ENCODE data around the gene FLRT1. TPM values are rescaled to one million over a fixed set of nuclear protein-coding genes. Genes with fewer than 3 reads are reported as not detected.

The FLRT1 gene, protein sequence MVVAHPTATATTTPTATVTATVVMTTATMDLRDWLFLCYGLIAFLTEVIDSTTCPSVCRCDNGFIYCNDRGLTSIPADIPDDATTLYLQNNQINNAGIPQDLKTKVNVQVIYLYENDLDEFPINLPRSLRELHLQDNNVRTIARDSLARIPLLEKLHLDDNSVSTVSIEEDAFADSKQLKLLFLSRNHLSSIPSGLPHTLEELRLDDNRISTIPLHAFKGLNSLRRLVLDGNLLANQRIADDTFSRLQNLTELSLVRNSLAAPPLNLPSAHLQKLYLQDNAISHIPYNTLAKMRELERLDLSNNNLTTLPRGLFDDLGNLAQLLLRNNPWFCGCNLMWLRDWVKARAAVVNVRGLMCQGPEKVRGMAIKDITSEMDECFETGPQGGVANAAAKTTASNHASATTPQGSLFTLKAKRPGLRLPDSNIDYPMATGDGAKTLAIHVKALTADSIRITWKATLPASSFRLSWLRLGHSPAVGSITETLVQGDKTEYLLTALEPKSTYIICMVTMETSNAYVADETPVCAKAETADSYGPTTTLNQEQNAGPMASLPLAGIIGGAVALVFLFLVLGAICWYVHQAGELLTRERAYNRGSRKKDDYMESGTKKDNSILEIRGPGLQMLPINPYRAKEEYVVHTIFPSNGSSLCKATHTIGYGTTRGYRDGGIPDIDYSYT
- total RNA-seq = 0.52 TPM

DNA sequence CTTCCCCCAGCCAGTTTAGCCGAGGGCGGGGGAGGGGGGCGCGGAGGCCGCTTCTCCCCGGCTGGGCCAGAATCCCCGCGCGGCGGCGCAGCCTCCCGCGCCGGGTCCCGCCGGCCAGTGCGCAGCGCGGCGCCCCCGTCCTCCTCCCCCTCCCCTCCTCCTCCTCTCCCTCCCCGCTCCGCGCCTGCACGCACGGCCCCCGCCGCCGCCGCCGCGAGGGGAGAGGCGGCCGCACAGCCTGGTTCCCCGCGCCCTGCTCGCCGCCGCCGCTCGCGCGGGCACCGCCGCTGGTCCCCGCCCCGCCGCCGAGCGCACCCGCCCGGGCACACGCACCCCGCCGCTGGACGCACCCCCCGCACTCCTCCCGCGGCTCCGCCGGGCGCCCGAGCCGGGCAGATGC is at the start of gene FLRT1:
TSS of gene FLRT1 (plus strand) at position 356 of the 400 bp plus-strand sequence. CDS start 80,337 bp downstream, outside the sequence.
- peaks cover 0 to 5% (median 0%) of the 10 kb centered on the region in 3 donors for H3K27me3 ChIP-seq (ENCODE audit: control insufficient read depth in 3 of 3, insufficient read depth in 3 of 3, low read length in 3 of 3)
- H3K27ac ChIP-seq (ENCODE audit: low read depth, low read length) = peak within 1 kb of the TSS; percentile 30
- peaks cover 4 to 52% (median 38%) of the 10 kb centered on the region in 3 donors for H3K4me1 ChIP-seq (ENCODE audit: control insufficient read depth in 3 of 3, insufficient read depth in 3 of 3, low read length in 3 of 3)
- H3K9ac ChIP-seq (ENCODE audit: low read depth in 1 of 3, low read length in 3 of 3) = peak within 1 kb of the TSS in 2 of 3 donors; percentile 54 to 64
- H3K9me3 ChIP-seq (ENCODE audit: control insufficient read depth in 3 of 3, low read length in 3 of 3) = no peaks in the 10 kb centered on the region
- peak within 1 kb of the TSS in 2 of 3 donors; percentile 48 to 58 for H3K4me3 ChIP-seq (ENCODE audit: low read length in 3 of 3)
- H3K36me3 ChIP-seq (ENCODE audit: control insufficient read depth in 3 of 3, insufficient read depth in 3 of 3, low read length in 3 of 3) = no peaks in the 10 kb centered on the region

DNA sequence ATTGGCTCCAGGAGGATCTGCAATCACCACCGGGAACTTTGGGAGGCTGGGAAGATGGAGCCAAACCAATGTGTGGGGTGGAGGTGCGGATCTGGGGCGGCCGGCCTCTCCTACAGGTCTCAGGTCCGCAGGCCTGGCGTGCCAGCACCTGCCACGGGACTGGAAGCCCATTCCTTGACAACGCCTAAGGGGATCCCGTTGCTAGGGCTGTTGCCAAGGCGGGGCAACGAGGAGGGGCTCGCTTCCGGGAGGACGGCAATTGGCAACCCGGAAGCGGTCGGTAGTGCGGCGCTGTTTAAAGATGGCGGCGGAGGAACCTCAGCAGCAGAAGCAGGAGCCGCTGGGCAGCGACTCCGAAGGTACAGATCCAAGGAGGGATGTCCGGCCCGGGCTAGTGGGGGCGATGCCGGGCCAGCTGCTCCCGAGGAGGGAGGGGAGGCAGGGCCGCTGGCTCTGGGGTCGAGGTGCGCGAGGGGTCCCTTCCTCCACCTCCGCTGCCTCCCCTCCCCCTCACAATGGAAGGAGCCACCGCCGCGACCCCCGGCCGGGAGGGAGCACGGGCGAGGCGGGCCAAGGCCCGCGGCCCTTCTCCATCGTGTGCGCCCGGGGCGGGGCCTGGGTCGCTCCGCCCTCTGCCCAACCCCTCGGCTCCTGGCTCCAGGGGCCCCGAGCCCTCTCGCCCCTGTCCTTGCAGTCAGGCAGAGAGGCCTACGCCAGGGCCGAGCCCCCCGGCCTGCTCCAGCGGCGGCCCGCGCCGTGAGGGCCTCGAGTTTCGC is 49.4 kb upstream of the FLRT1 start, which contains the start of gene OTUB1:
TSS of gene OTUB1 (plus strand) at position 283 of the 776 bp plus-strand sequence. CDS start at position 302, 19 bp downstream.
- Histone ChIP-seq H3K9ac (ENCODE audit: low read depth in 1 of 3, low read length in 3 of 3) (peak within 1 kb of the TSS; percentile 87 to 92 (median 92)), H3K27ac (ENCODE audit: low read depth, low read length) (peak within 1 kb of the TSS; percentile 76), H3K27me3 (ENCODE audit: control insufficient read depth in 3 of 3, insufficient read depth in 3 of 3, low read length in 3 of 3) (no peaks in the 10 kb centered on the region), H3K36me3 (ENCODE audit: control insufficient read depth in 3 of 3, insufficient read depth in 3 of 3, low read length in 3 of 3) (peaks cover 7 to 18% (median 11%) of the 10 kb centered on the region in 3 donors), H3K9me3 (ENCODE audit: control insufficient read depth in 3 of 3, low read length in 3 of 3) (no peaks in the 10 kb centered on the region), H3K4me3 (ENCODE audit: low read length in 3 of 3) (peak within 1 kb of the TSS; percentile 80 to 94 (median 89)), H3K4me1 (ENCODE audit: control insufficient read depth in 3 of 3, insufficient read depth in 3 of 3, low read length in 3 of 3) (peaks cover 18 to 28% (median 21%) of the 10 kb centered on the region in 3 donors)

DNA sequence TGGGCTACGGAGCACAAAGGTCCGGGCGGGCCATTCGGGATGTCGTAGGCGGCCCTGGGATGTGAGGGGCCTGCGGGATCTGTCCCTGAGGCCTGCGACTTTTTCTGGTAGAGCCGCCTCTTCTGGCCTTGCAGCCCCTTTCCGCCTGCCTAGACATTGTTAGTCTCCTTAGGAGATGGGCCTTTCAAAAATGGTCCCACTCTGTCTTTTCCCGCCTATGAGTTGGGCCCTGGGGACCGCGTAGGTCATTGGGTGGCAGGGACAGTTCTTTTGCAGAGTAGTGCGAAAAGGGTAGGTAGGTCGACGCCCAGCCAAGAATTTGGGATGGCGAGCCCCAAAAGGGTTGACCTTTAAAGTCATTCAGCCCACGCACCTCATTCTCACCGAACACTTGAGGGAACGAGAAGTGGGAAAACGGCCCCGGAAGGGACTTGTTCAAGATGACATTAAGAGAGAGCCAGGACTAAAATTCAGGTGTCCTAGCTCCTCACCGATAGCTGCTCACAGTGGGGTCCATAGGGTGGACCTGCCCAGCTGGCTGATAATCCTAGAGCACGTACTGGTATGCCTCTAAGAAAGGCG is 48.7 kb upstream of the FLRT1 start:
- H3K9ac ChIP-seq (ENCODE audit: low read depth in 1 of 3, low read length in 3 of 3) = peak overlapping the region; percentile 87 to 92 (median 92)
- H3K27me3 ChIP-seq (ENCODE audit: control insufficient read depth in 3 of 3, insufficient read depth in 3 of 3, low read length in 3 of 3) = no peaks in the 10 kb centered on the region
- no peaks in the 10 kb centered on the region for H3K9me3 ChIP-seq (ENCODE audit: control insufficient read depth in 3 of 3, low read length in 3 of 3)
- peaks cover 18 to 28% (median 21%) of the 10 kb centered on the region in 3 donors for H3K4me1 ChIP-seq (ENCODE audit: control insufficient read depth in 3 of 3, insufficient read depth in 3 of 3, low read length in 3 of 3)
- H3K27ac ChIP-seq (ENCODE audit: low read depth, low read length) = peak overlapping the region; percentile 76
- H3K36me3 ChIP-seq (ENCODE audit: control insufficient read depth in 3 of 3, insufficient read depth in 3 of 3, low read length in 3 of 3) = peaks cover 7 to 19% (median 14%) of the 10 kb centered on the region in 3 donors
- peak overlapping the region; percentile 80 to 94 (median 89) for H3K4me3 ChIP-seq (ENCODE audit: low read length in 3 of 3)

DNA sequence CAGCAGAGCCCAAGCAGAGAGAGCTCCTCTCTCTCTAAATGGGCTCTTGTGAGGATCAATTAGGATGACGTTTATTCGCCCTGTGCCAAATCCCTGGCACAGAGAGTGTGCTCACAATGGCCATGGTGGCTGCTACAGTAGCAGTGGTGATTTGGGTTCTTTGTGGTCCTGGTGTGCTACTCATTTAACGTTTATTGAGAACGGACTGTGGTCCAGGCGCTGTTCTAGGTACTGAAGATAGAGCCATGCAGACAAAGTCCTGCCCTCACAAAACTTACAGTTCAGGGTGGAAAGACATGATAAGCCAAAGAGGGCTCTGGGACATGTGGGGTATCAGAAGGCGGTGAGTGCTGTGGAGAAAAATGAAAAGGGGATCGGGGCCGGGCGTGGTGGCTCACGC is 44.2 kb upstream of the FLRT1 start:
- no peak overlapping the region for H3K4me3 ChIP-seq (ENCODE audit: low read length in 3 of 3)
- H3K36me3 ChIP-seq (ENCODE audit: control insufficient read depth in 3 of 3, insufficient read depth in 3 of 3, low read length in 3 of 3) = peaks cover 12 to 30% (median 27%) of the 10 kb centered on the region in 3 donors

DNA sequence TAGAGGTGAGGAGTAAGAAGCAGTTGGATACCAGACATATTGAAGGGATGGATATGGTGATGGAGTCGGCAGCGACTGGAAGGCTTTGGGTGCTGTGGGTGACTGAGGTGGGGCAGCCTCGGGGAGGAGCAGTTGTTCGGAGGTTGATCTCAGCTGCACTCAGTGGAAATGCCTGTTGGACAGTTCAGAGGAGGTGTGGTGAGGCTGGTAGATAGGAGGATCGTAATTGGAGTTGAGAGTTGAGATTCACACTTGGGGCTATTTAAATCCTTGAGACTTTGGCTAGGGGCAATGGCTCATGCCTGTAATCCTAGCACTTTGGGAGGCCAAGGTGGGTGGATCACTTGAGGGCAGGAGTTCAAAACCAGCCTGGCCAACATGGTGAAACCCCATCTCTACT is 42.6 kb upstream of the FLRT1 start:
- Histone ChIP-seq H3K36me3 (ENCODE audit: control insufficient read depth in 3 of 3, insufficient read depth in 3 of 3, low read length in 3 of 3) (peaks cover 20 to 45% (median 36%) of the 10 kb centered on the region in 3 donors), H3K4me3 (ENCODE audit: low read length in 3 of 3) (no peak overlapping the region), H3K4me1 (ENCODE audit: control insufficient read depth in 3 of 3, insufficient read depth in 3 of 3, low read length in 3 of 3) (peaks cover 3 to 11% (median 3%) of the 10 kb centered on the region in 3 donors), H3K9ac (ENCODE audit: low read depth in 1 of 3, low read length in 3 of 3) (no peak overlapping the region), H3K27ac (ENCODE audit: low read depth, low read length) (no peak overlapping the region), H3K9me3 (ENCODE audit: control insufficient read depth in 3 of 3, low read length in 3 of 3) (no peaks in the 10 kb centered on the region), H3K27me3 (ENCODE audit: control insufficient read depth in 3 of 3, insufficient read depth in 3 of 3, low read length in 3 of 3) (no peaks in the 10 kb centered on the region)

More for the DNA sequence above, 44.2 kb upstream of the FLRT1 start:
- H3K27ac ChIP-seq (ENCODE audit: low read depth, low read length) = no peak overlapping the region
- H3K27me3 ChIP-seq (ENCODE audit: control insufficient read depth in 3 of 3, insufficient read depth in 3 of 3, low read length in 3 of 3) = no peaks in the 10 kb centered on the region
- H3K4me1 ChIP-seq (ENCODE audit: control insufficient read depth in 3 of 3, insufficient read depth in 3 of 3, low read length in 3 of 3) = peaks cover 14 to 27% (median 15%) of the 10 kb centered on the region in 3 donors
- no peaks in the 10 kb centered on the region for H3K9me3 ChIP-seq (ENCODE audit: control insufficient read depth in 3 of 3, low read length in 3 of 3)
- H3K9ac ChIP-seq (ENCODE audit: low read depth in 1 of 3, low read length in 3 of 3) = no peak overlapping the region

DNA sequence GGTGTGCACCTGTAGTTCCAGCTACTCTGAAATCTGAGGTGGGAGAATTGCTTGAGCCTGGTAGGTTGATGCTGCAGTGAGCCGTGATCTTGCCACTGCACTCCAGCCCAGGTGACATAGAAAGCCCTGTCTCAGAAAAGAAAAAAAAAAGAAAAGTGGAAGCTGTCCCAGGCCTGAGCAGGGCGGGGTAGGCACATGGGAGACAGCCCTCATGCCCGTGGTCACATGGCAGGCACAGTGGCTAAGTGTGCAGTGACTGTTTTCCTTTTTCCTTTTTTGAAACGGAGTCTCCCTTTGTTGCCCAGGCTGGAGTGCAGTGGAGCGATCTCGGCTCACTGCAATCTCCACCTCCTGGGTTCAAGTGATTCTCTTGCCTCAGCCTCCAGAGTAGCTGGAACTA is 41.7 kb upstream of the FLRT1 start:
- H3K27ac ChIP-seq (ENCODE audit: low read depth, low read length) = no peak overlapping the region
- H3K9me3 ChIP-seq (ENCODE audit: control insufficient read depth in 3 of 3, low read length in 3 of 3) = no peaks in the 10 kb centered on the region
- no peak overlapping the region for H3K4me3 ChIP-seq (ENCODE audit: low read length in 3 of 3)
- H3K9ac ChIP-seq (ENCODE audit: low read depth in 1 of 3, low read length in 3 of 3) = no peak overlapping the region
- H3K4me1 ChIP-seq (ENCODE audit: control insufficient read depth in 3 of 3, insufficient read depth in 3 of 3, low read length in 3 of 3) = peaks cover 0 to 11% (median 4%) of the 10 kb centered on the region in 3 donors
- no peaks in the 10 kb centered on the region for H3K27me3 ChIP-seq (ENCODE audit: control insufficient read depth in 3 of 3, insufficient read depth in 3 of 3, low read length in 3 of 3)
- peaks cover 16 to 43% (median 34%) of the 10 kb centered on the region in 3 donors for H3K36me3 ChIP-seq (ENCODE audit: control insufficient read depth in 3 of 3, insufficient read depth in 3 of 3, low read length in 3 of 3)

DNA sequence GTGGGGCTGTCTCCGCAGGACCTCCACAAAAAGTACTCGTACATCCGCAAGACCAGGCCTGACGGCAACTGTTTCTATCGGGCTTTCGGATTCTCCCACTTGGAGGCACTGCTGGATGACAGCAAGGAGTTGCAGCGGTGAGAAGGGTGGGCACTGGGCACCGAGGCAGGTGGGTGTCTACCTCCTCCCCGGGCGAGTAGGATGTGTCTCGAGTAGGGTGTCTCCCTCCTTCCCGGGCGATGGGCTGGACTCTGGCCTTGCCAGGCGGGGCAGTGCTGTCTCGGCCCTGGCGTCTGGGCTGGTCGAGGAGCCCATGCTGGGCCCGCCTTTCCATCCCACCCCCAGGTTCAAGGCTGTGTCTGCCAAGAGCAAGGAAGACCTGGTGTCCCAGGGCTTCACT is 39.2 kb upstream of the FLRT1 start:
- Histone ChIP-seq H3K9me3 (ENCODE audit: control insufficient read depth in 3 of 3, low read length in 3 of 3) (no peaks in the 10 kb centered on the region), H3K36me3 (ENCODE audit: control insufficient read depth in 3 of 3, insufficient read depth in 3 of 3, low read length in 3 of 3) (peaks cover 13 to 29% (median 24%) of the 10 kb centered on the region in 3 donors), H3K4me1 (ENCODE audit: control insufficient read depth in 3 of 3, insufficient read depth in 3 of 3, low read length in 3 of 3) (peaks cover 7 to 26% (median 15%) of the 10 kb centered on the region in 3 donors), H3K27ac (ENCODE audit: low read depth, low read length) (no peak overlapping the region), H3K4me3 (ENCODE audit: low read length in 3 of 3) (no peak overlapping the region), H3K9ac (ENCODE audit: low read depth in 1 of 3, low read length in 3 of 3) (no peak overlapping the region), H3K27me3 (ENCODE audit: control insufficient read depth in 3 of 3, insufficient read depth in 3 of 3, low read length in 3 of 3) (no peaks in the 10 kb centered on the region)

DNA sequence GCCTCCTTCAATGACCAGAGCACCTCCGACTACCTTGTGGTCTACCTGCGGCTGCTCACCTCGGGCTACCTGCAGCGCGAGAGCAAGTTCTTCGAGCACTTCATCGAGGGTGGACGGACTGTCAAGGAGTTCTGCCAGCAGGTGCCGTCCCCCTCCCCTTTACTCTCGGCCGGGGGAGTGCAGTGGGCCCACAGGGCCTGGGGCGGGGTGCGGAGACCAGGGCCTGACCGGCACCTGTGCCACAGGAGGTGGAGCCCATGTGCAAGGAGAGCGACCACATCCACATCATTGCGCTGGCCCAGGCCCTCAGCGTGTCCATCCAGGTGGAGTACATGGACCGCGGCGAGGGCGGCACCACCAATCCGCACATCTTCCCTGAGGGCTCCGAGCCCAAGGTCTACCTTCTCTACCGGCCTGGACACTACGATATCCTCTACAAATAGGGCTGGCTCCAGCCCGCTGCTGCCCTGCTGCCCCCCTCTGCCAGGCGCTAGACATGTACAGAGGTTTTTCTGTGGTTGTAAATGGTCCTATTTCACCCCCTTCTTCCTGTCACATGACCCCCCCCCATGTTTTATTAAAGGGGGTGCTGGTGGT is 38.5 kb upstream of the FLRT1 start:
- Histone ChIP-seq H3K36me3 (ENCODE audit: control insufficient read depth in 3 of 3, insufficient read depth in 3 of 3, low read length in 3 of 3) (peaks cover 13 to 29% (median 22%) of the 10 kb centered on the region in 3 donors), H3K4me1 (ENCODE audit: control insufficient read depth in 3 of 3, insufficient read depth in 3 of 3, low read length in 3 of 3) (peaks cover 14 to 33% (median 22%) of the 10 kb centered on the region in 3 donors), H3K27ac (ENCODE audit: low read depth, low read length) (no peak overlapping the region), H3K9me3 (ENCODE audit: control insufficient read depth in 3 of 3, low read length in 3 of 3) (no peaks in the 10 kb centered on the region), H3K9ac (ENCODE audit: low read depth in 1 of 3, low read length in 3 of 3) (no peak overlapping the region), H3K4me3 (ENCODE audit: low read length in 3 of 3) (no peak overlapping the region), H3K27me3 (ENCODE audit: control insufficient read depth in 3 of 3, insufficient read depth in 3 of 3, low read length in 3 of 3) (no peaks in the 10 kb centered on the region)

DNA sequence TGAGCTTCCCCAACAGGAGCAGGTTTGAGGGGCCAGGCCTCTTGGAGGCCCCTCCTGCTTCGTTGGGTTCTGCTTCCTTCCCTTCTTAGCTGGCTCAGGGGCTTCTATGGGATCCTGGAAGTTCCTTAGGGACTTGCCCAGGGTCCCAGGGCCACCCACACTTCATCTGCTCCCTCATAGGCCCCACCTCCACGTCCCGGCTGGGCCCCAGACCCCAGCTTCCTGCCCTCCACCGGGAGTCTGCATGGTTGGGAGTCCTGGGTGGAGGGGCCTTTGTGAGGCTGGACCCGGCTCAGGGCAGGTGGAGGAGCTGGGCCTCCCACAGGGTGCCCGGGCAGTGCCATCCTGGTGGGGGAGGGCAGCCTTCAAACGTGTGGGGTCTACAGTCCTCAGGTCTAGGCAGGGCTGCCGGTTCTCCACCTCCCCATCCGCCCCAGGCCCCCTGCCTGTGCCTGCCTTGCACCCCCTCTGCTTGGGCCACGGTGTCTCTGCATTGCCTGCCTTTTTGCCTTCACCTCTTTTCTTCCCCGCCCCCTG is 37.9 kb upstream of the FLRT1 start:
- H3K9ac ChIP-seq (ENCODE audit: low read depth in 1 of 3, low read length in 3 of 3) = no peak overlapping the region
- H3K9me3 ChIP-seq (ENCODE audit: control insufficient read depth in 3 of 3, low read length in 3 of 3) = no peaks in the 10 kb centered on the region
- peaks cover 16 to 35% (median 24%) of the 10 kb centered on the region in 3 donors for H3K4me1 ChIP-seq (ENCODE audit: control insufficient read depth in 3 of 3, insufficient read depth in 3 of 3, low read length in 3 of 3)
- H3K27ac ChIP-seq (ENCODE audit: low read depth, low read length) = no peak overlapping the region
- H3K27me3 ChIP-seq (ENCODE audit: control insufficient read depth in 3 of 3, insufficient read depth in 3 of 3, low read length in 3 of 3) = no peaks in the 10 kb centered on the region
- no peak overlapping the region for H3K4me3 ChIP-seq (ENCODE audit: low read length in 3 of 3)
- H3K36me3 ChIP-seq (ENCODE audit: control insufficient read depth in 3 of 3, insufficient read depth in 3 of 3, low read length in 3 of 3) = peaks cover 13 to 29% (median 22%) of the 10 kb centered on the region in 3 donors

Data from skeletal muscle tissue (tissue), 4 donors.